HCT116 (cell line): Measurements from ENCODE around the gene USP54.

Source experiments
- TF ChIP-seq, protein P1 (sequence below): IDR thresholded peaks from 2 replicates; pipeline ENCODE4 v1.6.1; 2012
- TF ChIP-seq, protein P2 (sequence below), 3 experiments: fragments of 200-600 bp in 1 of 3; sonication (generic) in 1 of 3; IDR thresholded peaks in 2 of 3; conservative IDR thresholded peaks in 1 of 3; 2 replicates each; pipeline ENCODE4 v1.5.1; 2012 to 2017; ENCODE audit warnings: low read depth in 2 of 3, low read length in 2 of 3, antibody characterized with exemption in 1 of 3, borderline replicate concordance in 1 of 3, control low read depth in 1 of 3, mild to moderate bottlenecking in 1 of 3, mixed read lengths in 1 of 3, mixed run types in 1 of 3, moderate library complexity in 1 of 3; ENCODE audit not compliant: insufficient read depth in 1 of 3

DNA sequence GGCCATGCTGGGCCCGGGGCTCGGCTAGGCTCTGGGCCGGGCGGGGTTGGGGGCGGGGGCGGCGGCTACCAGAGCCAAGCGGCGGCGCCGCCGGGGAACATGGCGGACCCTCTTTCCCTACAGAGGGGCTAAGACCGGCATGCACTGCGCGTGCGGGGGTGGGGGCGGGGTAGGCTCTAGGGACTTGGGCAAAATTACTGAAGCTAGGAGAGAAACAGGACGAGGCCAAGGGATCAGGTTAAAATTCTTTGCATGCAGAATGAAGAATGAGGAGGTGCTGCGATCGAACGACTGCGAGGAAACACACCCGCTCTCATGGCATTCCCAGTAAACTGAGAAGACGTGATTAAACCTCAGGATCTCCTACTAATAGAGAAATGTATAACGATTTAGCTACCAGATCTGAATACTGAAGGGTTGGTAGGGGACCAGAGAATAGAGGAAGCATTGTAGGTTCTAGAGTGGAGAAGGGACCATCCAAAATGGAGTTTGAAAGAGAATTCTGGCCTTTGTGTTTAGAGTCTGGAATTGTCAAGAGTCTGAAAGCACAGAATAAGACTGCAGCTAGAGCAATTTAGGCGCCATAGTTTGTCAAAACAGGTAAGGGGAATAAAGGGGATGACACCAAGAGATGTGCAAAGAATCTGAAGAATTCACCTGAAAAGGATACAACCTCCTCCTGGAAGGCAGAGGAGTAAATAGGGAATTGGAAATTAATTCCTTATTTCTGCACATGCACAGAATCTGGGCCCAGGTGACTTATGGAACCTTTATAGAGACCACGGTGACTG, 95.1 kb downstream of the USP54 start, which contains the start of gene PPP3CB:
- TF ChIP-seq, protein P1, sequence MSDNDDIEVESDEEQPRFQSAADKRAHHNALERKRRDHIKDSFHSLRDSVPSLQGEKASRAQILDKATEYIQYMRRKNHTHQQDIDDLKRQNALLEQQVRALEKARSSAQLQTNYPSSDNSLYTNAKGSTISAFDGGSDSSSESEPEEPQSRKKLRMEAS = peak; percentile 69
- TF ChIP-seq, protein P2, sequence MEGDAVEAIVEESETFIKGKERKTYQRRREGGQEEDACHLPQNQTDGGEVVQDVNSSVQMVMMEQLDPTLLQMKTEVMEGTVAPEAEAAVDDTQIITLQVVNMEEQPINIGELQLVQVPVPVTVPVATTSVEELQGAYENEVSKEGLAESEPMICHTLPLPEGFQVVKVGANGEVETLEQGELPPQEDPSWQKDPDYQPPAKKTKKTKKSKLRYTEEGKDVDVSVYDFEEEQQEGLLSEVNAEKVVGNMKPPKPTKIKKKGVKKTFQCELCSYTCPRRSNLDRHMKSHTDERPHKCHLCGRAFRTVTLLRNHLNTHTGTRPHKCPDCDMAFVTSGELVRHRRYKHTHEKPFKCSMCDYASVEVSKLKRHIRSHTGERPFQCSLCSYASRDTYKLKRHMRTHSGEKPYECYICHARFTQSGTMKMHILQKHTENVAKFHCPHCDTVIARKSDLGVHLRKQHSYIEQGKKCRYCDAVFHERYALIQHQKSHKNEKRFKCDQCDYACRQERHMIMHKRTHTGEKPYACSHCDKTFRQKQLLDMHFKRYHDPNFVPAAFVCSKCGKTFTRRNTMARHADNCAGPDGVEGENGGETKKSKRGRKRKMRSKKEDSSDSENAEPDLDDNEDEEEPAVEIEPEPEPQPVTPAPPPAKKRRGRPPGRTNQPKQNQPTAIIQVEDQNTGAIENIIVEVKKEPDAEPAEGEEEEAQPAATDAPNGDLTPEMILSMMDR (IDR thresholded peaks at IDR 0.05 in 2 of 3, conservative IDR thresholded peaks at IDR 0.05 in 1 of 3; ENCODE audit: borderline replicate concordance in 1 of 3, insufficient read depth in 1 of 3, low read depth in 2 of 3, low read length in 2 of 3) = no peak
